ENCODE results near the gene XRN2.
"Not testable (repeated sequence)": the region's sequence is repeated elsewhere in the genome, so short reads cannot be mapped to it uniquely, and the experiment has no call there.

XRN2 gene

GRCh38 chr20:21365771-21366170 is 62.6 kb downstream of the XRN2 start:
- TF ChIP-seq CTCF (IDR thresholded peaks at IDR 0.05; ENCODE audit: control extremely low read depth, extremely low read depth, low read depth, missing control alignments) = no peak
- ChIA-PET POLR2A (interaction anchor here (0.6 kb wide), 1 partner anchor 1793 kb away, joined by 3 read pairs; no protein-coding TSS in a partner anchor), CTCF (no interaction called here)
- no peak for DNase-seq (ENCODE audit: extremely low spot score)

- not testable (repeated sequence) for DNase-seq (ENCODE audit: extremely low spot score)
- CTCF ChIA-PET = interaction anchor here (0.7 to 1.3 kb wide), 2 partner anchors 16 to 25 kb away, joined by 3 to 4 read pairs; no protein-coding TSS in a partner anchor
- POLR2A ChIA-PET = interaction anchor here (0.6 kb wide), 1 partner anchor 1793 kb away, joined by 3 read pairs; no protein-coding TSS in a partner anchor
Observed at GRCh38 chr20:21366273-21366672, 63.1 kb downstream of the XRN2 start.

GRCh38 chr20:21368791-21369190 is 65.7 kb downstream of the XRN2 start:
- CTCF ChIA-PET = interaction anchor here (0.9 kb wide), 1 partner anchor 34 kb away, joined by 3 read pairs; no protein-coding TSS in a partner anchor
- POLR2A ChIA-PET = no interaction called here
- no peak for TF ChIP-seq CTCF (IDR thresholded peaks at IDR 0.05; ENCODE audit: control extremely low read depth, extremely low read depth, low read depth, missing control alignments)
- no peak for DNase-seq (ENCODE audit: extremely low spot score)

- POLR2A ChIA-PET = no interaction called here
- no peak for DNase-seq (ENCODE audit: extremely low spot score)
- TF ChIP-seq CTCF (IDR thresholded peaks at IDR 0.05; ENCODE audit: control extremely low read depth, extremely low read depth, low read depth, missing control alignments) = no peak
- CTCF ChIA-PET = interaction anchor here (1.2 to 1.6 kb wide), 2 partner anchors 9 to 16 kb away, joined by 3 to 4 read pairs; no protein-coding TSS in a partner anchor
Observed at GRCh38 chr20:21371193-21371592, 68.1 kb downstream of the XRN2 start.

- ChIA-PET POLR2A (no interaction called here), CTCF (interaction anchor here (0.9 kb wide), 1 partner anchor 18 kb away, joined by 3 read pairs; no protein-coding TSS in a partner anchor)
- TF ChIP-seq CTCF (IDR thresholded peaks at IDR 0.05; ENCODE audit: control extremely low read depth, extremely low read depth, low read depth, missing control alignments) = no peak
- DNase-seq (ENCODE audit: extremely low spot score) = no peak
Observed at GRCh38 chr20:21372016-21372415, 68.9 kb downstream of the XRN2 start.

GRCh38 chr20:21373436-21373835 is 70.3 kb downstream of the XRN2 start:
- ChIA-PET CTCF (interaction anchor here (1.0 kb wide), 1 partner anchor 137 kb away, joined by 3 read pairs; no protein-coding TSS in a partner anchor), POLR2A (no interaction called here)
- no peak for TF ChIP-seq CTCF (IDR thresholded peaks at IDR 0.05; ENCODE audit: control extremely low read depth, extremely low read depth, low read depth, missing control alignments)
- DNase-seq (ENCODE audit: extremely low spot score) = no peak

GRCh38 chr20:21376626-21377025 is 73.5 kb downstream of the XRN2 start:
- CTCF ChIA-PET = interaction anchor here (1.1 kb wide), 1 partner anchor 24 kb away, joined by 3 read pairs; no protein-coding TSS in a partner anchor
- TF ChIP-seq CTCF (IDR thresholded peaks at IDR 0.05; ENCODE audit: control extremely low read depth, extremely low read depth, low read depth, missing control alignments) = no peak
- DNase-seq (ENCODE audit: extremely low spot score) = no peak
- POLR2A ChIA-PET = no interaction called here

All from GM10248 (cell line).